Prostate gland (tissue), 2 donors: Measurements from ENCODE around the gene CHRNA10.

Experiments used
- CTCF ChIP-seq, 4 experiments: fragments of 200-600 bp in 2 of 4; fragments of 450-650 bp in 2 of 4; sonication (generic) in 2 of 4; IDR thresholded peaks; 1 replicate in 3 of 4; 2 replicates in 1 of 4; pipeline ENCODE4 v1.5.1; 2016 to 2019; ENCODE audit warnings: antibody characterized with exemption in 4 of 4, mild to moderate bottlenecking in 2 of 4, moderate library complexity in 2 of 4
- POLR2AphosphoS5 ChIP-seq: sonication (generic); formaldehyde crosslinking; IDR thresholded peaks from one replicate; pipeline ENCODE4 v1.6.1; 2017; ENCODE audit warnings: antibody characterized with exemption

GRCh38 chr11:3710485-3711259 is 39.5 kb upstream of the CHRNA10 start:
- TF ChIP-seq CTCF (IDR thresholded peaks at IDR 0.05): no peak
- no peak for TF ChIP-seq POLR2AphosphoS5
